Nephron progenitor cell (in vitro differentiated cells): ENCODE results near the gene MRPL32.

ENCODE experiments used
- DNase-seq: peaks from one replicate; pipeline ENCODE4 v3.0.0; 2021
- H3K27ac Mint-ChIP-seq: 2 replicates; pipeline ENCODE4 v1.8.0; 2021; ENCODE audit warnings: mild to moderate bottlenecking, moderate library complexity, mixed read lengths
- H3K27me3 Mint-ChIP-seq: 2 replicates; pipeline ENCODE4 v1.8.0; 2021; ENCODE audit warnings: mild to moderate bottlenecking, low read depth, mixed read lengths; ENCODE audit not compliant: poor library complexity
- H3K36me3 Mint-ChIP-seq: 2 replicates; pipeline ENCODE4 v1.8.0; 2021; ENCODE audit warnings: low read depth, mixed read lengths
- H3K4me1 Mint-ChIP-seq: 2 replicates; pipeline ENCODE4 v1.8.0; 2021; ENCODE audit warnings: mixed read lengths
- H3K4me3 Mint-ChIP-seq: 2 replicates; pipeline ENCODE4 v1.8.0; 2021; ENCODE audit warnings: mild to moderate bottlenecking, moderate library complexity, mixed read lengths
- H3K9me3 Mint-ChIP-seq: 2 replicates; pipeline ENCODE4 v1.8.0; 2021; ENCODE audit warnings: mild to moderate bottlenecking, moderate library complexity, mixed read lengths
- TF ChIP-seq, protein P1 (sequence below): fragments of 200-600 bp; sonication (generic); IDR thresholded peaks from 2 replicates; pipeline ENCODE4 v1.5.0; 2021; ENCODE audit warnings: antibody characterized with exemption

MRPL32 gene

DNA sequence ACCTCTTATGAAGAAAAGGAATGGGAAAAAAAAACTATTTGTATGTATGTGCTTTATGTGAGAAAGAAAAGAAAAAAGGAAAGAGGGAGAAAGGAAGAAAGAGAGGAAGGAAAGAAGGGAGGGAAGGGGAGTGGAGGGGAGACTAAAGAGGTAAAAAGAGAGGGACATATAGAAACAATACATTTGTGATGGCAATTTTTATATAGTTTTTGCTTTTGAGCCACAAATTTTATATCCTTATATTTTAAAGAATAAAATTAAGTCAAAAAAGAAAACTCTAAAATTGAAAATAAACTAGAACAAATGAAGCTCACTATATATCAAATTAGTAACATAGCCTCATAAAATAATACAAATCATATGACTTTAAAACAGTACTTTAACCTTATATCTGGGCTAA is 31.3 kb upstream of the MRPL32 start:
- Mint-ChIP-seq H3K27me3 (peaks cover 10% of the 10 kb centered on the region), H3K4me3 (no peak overlapping the region), H3K4me1 (no peaks in the 10 kb centered on the region), H3K9me3 (peaks cover 26% of the 10 kb centered on the region), H3K36me3 (peaks cover 12% of the 10 kb centered on the region), H3K27ac (no peak overlapping the region)
- TF ChIP-seq, protein P1, sequence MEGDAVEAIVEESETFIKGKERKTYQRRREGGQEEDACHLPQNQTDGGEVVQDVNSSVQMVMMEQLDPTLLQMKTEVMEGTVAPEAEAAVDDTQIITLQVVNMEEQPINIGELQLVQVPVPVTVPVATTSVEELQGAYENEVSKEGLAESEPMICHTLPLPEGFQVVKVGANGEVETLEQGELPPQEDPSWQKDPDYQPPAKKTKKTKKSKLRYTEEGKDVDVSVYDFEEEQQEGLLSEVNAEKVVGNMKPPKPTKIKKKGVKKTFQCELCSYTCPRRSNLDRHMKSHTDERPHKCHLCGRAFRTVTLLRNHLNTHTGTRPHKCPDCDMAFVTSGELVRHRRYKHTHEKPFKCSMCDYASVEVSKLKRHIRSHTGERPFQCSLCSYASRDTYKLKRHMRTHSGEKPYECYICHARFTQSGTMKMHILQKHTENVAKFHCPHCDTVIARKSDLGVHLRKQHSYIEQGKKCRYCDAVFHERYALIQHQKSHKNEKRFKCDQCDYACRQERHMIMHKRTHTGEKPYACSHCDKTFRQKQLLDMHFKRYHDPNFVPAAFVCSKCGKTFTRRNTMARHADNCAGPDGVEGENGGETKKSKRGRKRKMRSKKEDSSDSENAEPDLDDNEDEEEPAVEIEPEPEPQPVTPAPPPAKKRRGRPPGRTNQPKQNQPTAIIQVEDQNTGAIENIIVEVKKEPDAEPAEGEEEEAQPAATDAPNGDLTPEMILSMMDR = no peak
- no peak for DNase-seq

DNA sequence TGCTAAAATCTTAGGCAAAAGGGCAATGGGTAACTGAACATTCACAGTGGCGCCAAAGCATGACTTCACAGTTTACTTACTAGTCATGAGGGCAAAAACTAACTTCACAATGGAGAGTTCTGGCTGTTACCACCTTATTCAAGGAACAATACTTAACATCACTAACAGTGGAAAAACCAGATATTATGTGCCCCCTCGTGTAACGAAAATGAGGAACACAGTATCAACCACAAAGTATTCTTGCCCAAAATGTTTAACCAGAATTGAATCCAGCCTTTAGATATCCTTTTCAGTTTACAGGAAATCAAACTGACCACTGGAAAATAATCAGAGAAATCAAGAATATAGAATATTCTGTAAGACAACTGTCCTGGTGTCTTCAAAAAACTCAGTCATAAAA is 29.8 kb upstream of the MRPL32 start:
- Mint-ChIP-seq H3K27ac (no peak overlapping the region), H3K36me3 (peaks cover 5% of the 10 kb centered on the region), H3K27me3 (peaks cover 3% of the 10 kb centered on the region), H3K9me3 (peaks cover 11% of the 10 kb centered on the region), H3K4me3 (no peak overlapping the region), H3K4me1 (no peaks in the 10 kb centered on the region)
- TF ChIP-seq, protein P1 = no peak
- no peak for DNase-seq

DNA sequence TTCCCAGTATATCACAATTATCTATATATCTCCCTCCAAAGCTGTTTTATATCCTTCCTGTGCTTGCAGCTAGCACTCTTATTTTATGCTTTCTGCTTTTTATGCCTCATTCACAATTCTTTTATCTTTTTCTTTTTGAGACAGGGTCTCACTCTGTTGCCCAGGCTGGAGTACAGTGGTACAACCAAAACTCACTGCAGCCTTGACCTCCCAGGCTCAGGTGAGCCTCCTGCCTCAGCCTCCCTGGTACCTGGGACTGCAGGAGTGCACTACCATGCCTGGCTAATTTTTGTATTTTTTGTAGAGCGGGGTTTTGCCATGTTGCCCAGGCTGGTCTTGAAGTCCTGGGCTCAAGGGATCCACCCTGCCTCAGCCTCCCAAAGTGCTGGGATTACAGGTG is 26.0 kb upstream of the MRPL32 start:
- Mint-ChIP-seq H3K27me3 (peaks cover 3% of the 10 kb centered on the region), H3K36me3 (peaks cover 18% of the 10 kb centered on the region), H3K4me1 (peaks cover 28% of the 10 kb centered on the region), H3K9me3 (no peaks in the 10 kb centered on the region), H3K4me3 (no peak overlapping the region), H3K27ac (no peak overlapping the region)
- TF ChIP-seq, protein P1 = no peak
- DNase-seq = no peak

DNA sequence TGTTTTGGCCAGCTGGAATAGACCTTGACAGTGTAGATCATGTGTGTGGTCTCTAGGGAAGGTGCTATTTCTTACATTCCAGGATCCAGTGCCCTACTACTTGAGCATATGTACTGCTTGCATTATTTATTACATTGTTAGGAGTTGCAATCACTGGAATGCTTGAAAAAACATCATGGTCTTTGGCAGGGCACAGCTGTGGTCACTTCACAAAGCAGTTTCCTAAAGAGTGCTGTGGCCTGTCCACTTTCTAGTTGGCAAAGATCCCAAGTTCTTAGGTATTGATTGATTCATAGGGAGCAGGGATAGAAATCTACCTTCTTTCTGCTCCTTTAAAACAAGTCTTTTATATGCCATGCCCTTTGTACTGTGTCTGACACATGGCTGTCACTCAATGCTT is 24.9 kb upstream of the MRPL32 start:
- TF ChIP-seq, protein P1 = no peak
- peaks cover 36% of the 10 kb centered on the region for H3K4me1 Mint-ChIP-seq
- no peak overlapping the region for H3K27ac Mint-ChIP-seq

DNA sequence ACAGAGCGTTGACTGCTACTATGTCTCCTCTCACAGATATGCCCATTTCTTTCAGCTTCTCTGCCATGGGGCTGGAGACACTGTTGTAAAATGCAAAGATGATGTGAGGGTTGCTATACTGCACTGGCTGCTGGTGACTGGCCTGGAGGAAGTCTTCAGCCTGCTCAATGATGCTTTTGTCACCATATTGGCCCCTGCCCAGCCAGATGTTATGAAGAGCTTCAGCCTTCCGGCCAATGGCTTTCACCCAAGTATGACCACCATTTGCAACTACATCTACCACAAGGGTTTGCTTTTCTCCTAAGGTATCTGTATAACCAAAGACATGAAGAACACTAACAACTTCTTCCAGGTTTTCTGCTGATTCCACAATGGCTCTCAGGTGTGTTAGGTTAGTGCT is 21.9 kb upstream of the MRPL32 start:
- TF ChIP-seq, protein P1 = no peak
- H3K9me3 Mint-ChIP-seq = no peaks in the 10 kb centered on the region
- H3K4me3 Mint-ChIP-seq = peak overlapping the region; percentile 99
- H3K36me3 Mint-ChIP-seq = peaks cover 38% of the 10 kb centered on the region
- H3K27ac Mint-ChIP-seq = no peak overlapping the region
- DNase-seq = no peak
- H3K27me3 Mint-ChIP-seq = no peaks in the 10 kb centered on the region
- H3K4me1 Mint-ChIP-seq = peaks cover 47% of the 10 kb centered on the region

More for the DNA sequence above, 24.9 kb upstream of the MRPL32 start:
- no peak overlapping the region for H3K4me3 Mint-ChIP-seq
- no peaks in the 10 kb centered on the region for H3K27me3 Mint-ChIP-seq
- peaks cover 18% of the 10 kb centered on the region for H3K36me3 Mint-ChIP-seq
- DNase-seq = no peak
- no peaks in the 10 kb centered on the region for H3K9me3 Mint-ChIP-seq

DNA sequence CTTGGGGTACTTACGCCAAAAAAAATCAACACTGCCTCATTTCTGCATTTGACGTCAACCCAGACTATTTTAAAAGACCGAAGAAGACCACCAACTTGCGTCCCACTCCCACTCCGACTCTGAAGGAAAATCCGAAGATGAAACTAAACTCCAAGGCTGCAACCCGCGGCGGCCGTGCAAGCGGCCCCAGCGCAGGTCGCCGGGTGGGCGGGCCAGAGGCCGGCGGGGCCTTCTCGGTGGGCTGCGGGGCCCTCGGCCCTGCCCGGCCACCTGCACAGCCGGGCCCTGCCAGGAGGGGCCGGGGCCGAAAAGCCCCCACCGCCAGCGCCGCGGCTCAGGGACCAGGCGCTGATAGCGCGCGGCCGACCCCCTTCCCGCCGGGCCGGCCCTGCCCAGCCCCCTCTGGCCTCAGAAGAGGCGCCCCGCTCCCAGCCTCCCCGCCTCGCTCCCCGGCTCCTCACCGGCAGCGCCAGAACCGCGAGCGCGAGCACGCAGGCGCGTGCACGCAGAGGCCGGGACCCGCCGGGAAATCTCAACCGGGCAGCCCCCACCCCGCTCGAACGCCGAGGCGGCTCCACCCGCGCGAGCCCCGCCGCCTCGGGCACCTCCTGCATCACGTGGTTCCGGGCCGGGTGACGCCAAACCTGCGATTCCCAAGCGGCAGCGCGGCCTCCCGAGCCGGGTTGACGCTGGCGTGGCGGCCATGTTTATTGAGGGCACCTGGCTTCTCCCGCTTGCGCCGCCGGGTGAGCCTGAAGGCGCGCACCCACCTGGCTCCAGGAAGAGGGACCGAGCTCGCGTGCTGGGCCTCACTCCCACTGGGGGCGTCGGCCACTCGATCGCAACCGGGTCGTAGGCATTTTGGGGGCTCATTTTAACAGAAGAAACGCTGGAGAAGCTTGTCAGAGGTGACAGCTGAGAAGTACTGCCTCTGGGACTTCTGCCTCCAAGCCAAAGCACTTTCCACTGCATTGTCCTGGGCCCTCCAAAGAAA is 20.4 kb upstream of the MRPL32 start, which contains the start of gene C7orf25:
Gene C7orf25 (minus strand): TSS at position 617 of the 994 bp plus-strand sequence. CDS start 1,170 bp downstream, outside the sequence.
- Mint-ChIP-seq H3K9me3 (no peaks in the 10 kb centered on the region), H3K27me3 (no peaks in the 10 kb centered on the region), H3K4me1 (peaks cover 47% of the 10 kb centered on the region), H3K27ac (peak within 1 kb of the TSS; percentile 98), H3K4me3 (peak within 1 kb of the TSS; percentile 99), H3K36me3 (peaks cover 50% of the 10 kb centered on the region)
- TF ChIP-seq, protein P1 = no peak
- DNase-seq = peak; percentile 96
